ENCODE measurements around the gene SMAD2.
"Not testable (repeated sequence)": the region's sequence is repeated elsewhere in the genome, so short reads cannot be mapped to it uniquely, and the experiment has no call there.

DNA sequence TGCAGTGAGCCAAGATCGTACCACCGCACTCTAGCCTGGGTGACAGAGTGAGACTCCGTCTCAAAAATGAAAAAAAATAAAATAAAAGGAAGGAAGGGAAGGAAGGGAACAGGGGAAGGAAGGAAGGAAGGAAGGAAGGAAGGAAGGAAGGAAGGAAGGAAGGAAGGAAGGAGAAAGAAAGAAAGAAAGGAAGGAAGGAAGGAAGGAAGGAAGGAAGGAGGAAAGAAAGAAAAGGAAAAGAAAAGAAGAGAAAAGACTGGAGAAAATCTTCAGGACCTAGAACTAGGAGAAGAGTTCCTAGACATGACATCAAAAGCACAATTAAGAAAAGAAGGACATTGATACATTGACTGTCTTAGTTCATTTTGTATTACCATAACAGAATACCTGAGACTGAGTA is 163.3 kb downstream of the SMAD2 start:
- TF ChIP-seq, protein P1, sequence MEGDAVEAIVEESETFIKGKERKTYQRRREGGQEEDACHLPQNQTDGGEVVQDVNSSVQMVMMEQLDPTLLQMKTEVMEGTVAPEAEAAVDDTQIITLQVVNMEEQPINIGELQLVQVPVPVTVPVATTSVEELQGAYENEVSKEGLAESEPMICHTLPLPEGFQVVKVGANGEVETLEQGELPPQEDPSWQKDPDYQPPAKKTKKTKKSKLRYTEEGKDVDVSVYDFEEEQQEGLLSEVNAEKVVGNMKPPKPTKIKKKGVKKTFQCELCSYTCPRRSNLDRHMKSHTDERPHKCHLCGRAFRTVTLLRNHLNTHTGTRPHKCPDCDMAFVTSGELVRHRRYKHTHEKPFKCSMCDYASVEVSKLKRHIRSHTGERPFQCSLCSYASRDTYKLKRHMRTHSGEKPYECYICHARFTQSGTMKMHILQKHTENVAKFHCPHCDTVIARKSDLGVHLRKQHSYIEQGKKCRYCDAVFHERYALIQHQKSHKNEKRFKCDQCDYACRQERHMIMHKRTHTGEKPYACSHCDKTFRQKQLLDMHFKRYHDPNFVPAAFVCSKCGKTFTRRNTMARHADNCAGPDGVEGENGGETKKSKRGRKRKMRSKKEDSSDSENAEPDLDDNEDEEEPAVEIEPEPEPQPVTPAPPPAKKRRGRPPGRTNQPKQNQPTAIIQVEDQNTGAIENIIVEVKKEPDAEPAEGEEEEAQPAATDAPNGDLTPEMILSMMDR (conservative IDR thresholded peaks at IDR 0.05; ENCODE audit: low read depth, low read length) = not testable (repeated sequence)
- not testable (repeated sequence) for TF ChIP-seq EZH2 (IDR thresholded peaks at IDR 0.05; ENCODE audit: borderline replicate concordance, low read depth, low read length, poor library complexity, severe bottlenecking)

All from A673 (cell line).